Measurements from ENCODE around the gene LDB2. TPM values are rescaled to one million over a fixed set of nuclear protein-coding genes. Genes with fewer than 3 reads are reported as not detected.

LDB2 gene
- total RNA-seq, 1 experiment from 2014 or later = not detected

DNA sequence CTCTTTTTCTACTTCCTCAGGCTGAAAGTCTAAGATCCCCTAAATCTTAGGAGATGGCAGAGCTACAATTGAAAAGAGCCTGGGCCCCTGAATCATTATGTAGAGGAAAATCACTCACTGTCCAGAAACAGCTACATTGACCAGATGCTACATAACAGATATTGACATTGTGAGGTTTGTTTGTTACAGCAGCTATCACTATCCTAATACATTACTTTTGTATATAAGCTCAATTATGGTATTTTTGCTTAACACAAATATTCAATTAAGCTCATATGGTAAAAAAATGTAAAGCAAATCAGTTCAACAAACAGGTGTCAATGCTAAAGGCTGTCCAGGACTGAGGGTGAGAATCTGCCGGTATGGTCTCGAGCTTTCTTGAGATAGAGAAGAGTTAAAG, 89.4 kb downstream of the LDB2 start:
- Histone ChIP-seq H3K4me2 (ENCODE audit: low read length) (no peak overlapping the region), H3K27ac (ENCODE audit: low read length) (no peak overlapping the region), H3K9me2 (replicated peaks; ENCODE audit: low read length) (no peaks in the 10 kb centered on the region), H3K79me2 (ENCODE audit: low read length) (no peaks in the 10 kb centered on the region), H2AFZ (ENCODE audit: low read length) (no peak overlapping the region), H3K9ac (ENCODE audit: low read length) (no peak overlapping the region), H4K20me1 (ENCODE audit: low read length) (no peaks in the 10 kb centered on the region), H3K4me3 (ENCODE audit: low read length) (no peak overlapping the region), H3K27me3 (ENCODE audit: low read length) (peaks cover 57% of the 10 kb centered on the region), H3K4me1 (ENCODE audit: insufficient read depth, low read length) (no peaks in the 10 kb centered on the region), H3F3A (ENCODE audit: low read length, unreplicated experiment) (no peaks in the 10 kb centered on the region), H3K9me3 (ENCODE audit: low read length) (no peaks in the 10 kb centered on the region), H3K36me3 (ENCODE audit: low read depth, low read length) (no peaks in the 10 kb centered on the region)
- TF ChIP-seq EZH2 (IDR thresholded peaks at IDR 0.05; ENCODE audit: low read length, unreplicated experiment) = no peak
- TF ChIP-seq, protein P1, sequence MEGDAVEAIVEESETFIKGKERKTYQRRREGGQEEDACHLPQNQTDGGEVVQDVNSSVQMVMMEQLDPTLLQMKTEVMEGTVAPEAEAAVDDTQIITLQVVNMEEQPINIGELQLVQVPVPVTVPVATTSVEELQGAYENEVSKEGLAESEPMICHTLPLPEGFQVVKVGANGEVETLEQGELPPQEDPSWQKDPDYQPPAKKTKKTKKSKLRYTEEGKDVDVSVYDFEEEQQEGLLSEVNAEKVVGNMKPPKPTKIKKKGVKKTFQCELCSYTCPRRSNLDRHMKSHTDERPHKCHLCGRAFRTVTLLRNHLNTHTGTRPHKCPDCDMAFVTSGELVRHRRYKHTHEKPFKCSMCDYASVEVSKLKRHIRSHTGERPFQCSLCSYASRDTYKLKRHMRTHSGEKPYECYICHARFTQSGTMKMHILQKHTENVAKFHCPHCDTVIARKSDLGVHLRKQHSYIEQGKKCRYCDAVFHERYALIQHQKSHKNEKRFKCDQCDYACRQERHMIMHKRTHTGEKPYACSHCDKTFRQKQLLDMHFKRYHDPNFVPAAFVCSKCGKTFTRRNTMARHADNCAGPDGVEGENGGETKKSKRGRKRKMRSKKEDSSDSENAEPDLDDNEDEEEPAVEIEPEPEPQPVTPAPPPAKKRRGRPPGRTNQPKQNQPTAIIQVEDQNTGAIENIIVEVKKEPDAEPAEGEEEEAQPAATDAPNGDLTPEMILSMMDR (conservative IDR thresholded peaks at IDR 0.05; ENCODE audit: low read depth, low read length) = no peak
- TF ChIP-seq EZH2phosphoT487 (IDR thresholded peaks at IDR 0.05; ENCODE audit: borderline replicate concordance, low read length) = no peak
- POLR2A ChIA-PET (ENCODE audit: unreplicated experiment) = no interaction called here
- no peak for ATAC-seq
- CTCF ChIA-PET = no interaction called here
- BruUV-seq (replicated peaks) = no TSS peak
- intact Hi-C loops (cut with micrococcal nuclease) = no loop called here
- no peak for DNase-seq

GRCh38 chr4:16807355-16807754, 91.1 kb downstream of the LDB2 start:
- Histone ChIP-seq H3F3A (ENCODE audit: low read length, unreplicated experiment) (no peaks in the 10 kb centered on the region), H3K4me1 (ENCODE audit: insufficient read depth, low read length) (no peaks in the 10 kb centered on the region), H2AFZ (ENCODE audit: low read length) (no peak overlapping the region), H3K27me3 (ENCODE audit: low read length) (peaks cover 45% of the 10 kb centered on the region), H3K4me3 (ENCODE audit: low read length) (no peak overlapping the region), H4K20me1 (ENCODE audit: low read length) (no peaks in the 10 kb centered on the region), H3K9me3 (ENCODE audit: low read length) (no peaks in the 10 kb centered on the region), H3K79me2 (ENCODE audit: low read length) (no peaks in the 10 kb centered on the region), H3K4me2 (ENCODE audit: low read length) (no peak overlapping the region), H3K9me2 (replicated peaks; ENCODE audit: low read length) (no peaks in the 10 kb centered on the region), H3K27ac (ENCODE audit: low read length) (no peak overlapping the region), H3K9ac (ENCODE audit: low read length) (no peak overlapping the region), H3K36me3 (ENCODE audit: low read depth, low read length) (no peaks in the 10 kb centered on the region)
- ChIA-PET CTCF (no interaction called here), POLR2A (ENCODE audit: unreplicated experiment) (no interaction called here)
- no peak for ATAC-seq
- BruUV-seq (replicated peaks) = no TSS peak
- TF ChIP-seq EZH2phosphoT487 (IDR thresholded peaks at IDR 0.05; ENCODE audit: borderline replicate concordance, low read length) = no peak
- TF ChIP-seq, protein P1 (conservative IDR thresholded peaks at IDR 0.05; ENCODE audit: low read depth, low read length) = no peak
- no peak for TF ChIP-seq EZH2 (IDR thresholded peaks at IDR 0.05; ENCODE audit: low read length, unreplicated experiment)
- no peak for DNase-seq
- intact Hi-C loops (cut with micrococcal nuclease) = no loop called here

- no peaks in the 10 kb centered on the region for H4K20me1 ChIP-seq (ENCODE audit: low read length)
- BruUV-seq (replicated peaks) = no TSS peak
- intact Hi-C loops (cut with micrococcal nuclease) = no loop called here
- H3K27me3 ChIP-seq (ENCODE audit: low read length) = peaks cover 38% of the 10 kb centered on the region
- H3K36me3 ChIP-seq (ENCODE audit: low read depth, low read length) = no peaks in the 10 kb centered on the region
- H3K27ac ChIP-seq (ENCODE audit: low read length) = no peak overlapping the region
- H3K9ac ChIP-seq (ENCODE audit: low read length) = no peak overlapping the region
- ATAC-seq (no peak), DNase-seq (no peak)
- H3K4me3 ChIP-seq (ENCODE audit: low read length) = no peak overlapping the region
- ChIA-PET POLR2A (ENCODE audit: unreplicated experiment) (no interaction called here), CTCF (no interaction called here)
- no peaks in the 10 kb centered on the region for H3K4me1 ChIP-seq (ENCODE audit: insufficient read depth, low read length)
- no peak overlapping the region for H2AFZ ChIP-seq (ENCODE audit: low read length)
- no peaks in the 10 kb centered on the region for H3K9me2 ChIP-seq (replicated peaks; ENCODE audit: low read length)
- no peaks in the 10 kb centered on the region for H3K9me3 ChIP-seq (ENCODE audit: low read length)
- TF ChIP-seq, protein P1 (conservative IDR thresholded peaks at IDR 0.05; ENCODE audit: low read depth, low read length) = no peak
- no peak for TF ChIP-seq EZH2phosphoT487 (IDR thresholded peaks at IDR 0.05; ENCODE audit: borderline replicate concordance, low read length)
- no peak for TF ChIP-seq EZH2 (IDR thresholded peaks at IDR 0.05; ENCODE audit: low read length, unreplicated experiment)
- no peaks in the 10 kb centered on the region for H3F3A ChIP-seq (ENCODE audit: low read length, unreplicated experiment)
- no peak overlapping the region for H3K4me2 ChIP-seq (ENCODE audit: low read length)
- no peaks in the 10 kb centered on the region for H3K79me2 ChIP-seq (ENCODE audit: low read length)
These were observed 93.9 kb downstream of the LDB2 start for GRCh38 chr4:16804581-16804980.

All from PC-3 (cell line).